HG02840 (cell line): ENCODE results near the gene PBRM1.
"Not testable (repeated sequence)": the region's sequence is repeated elsewhere in the genome, so short reads cannot be mapped to it uniquely, and the experiment has no call there.

Experiments
- ATAC-seq: cut with Tn5 transposase; IDR thresholded peaks from one replicate; pipeline ENCODE4 v1.9.1; 2021; ENCODE audit warnings: mild to moderate bottlenecking, moderate library complexity, moderate number of reproducible peaks; ENCODE audit not compliant: unreplicated experiment, low FRiP score

The PBRM1 gene

DNA sequence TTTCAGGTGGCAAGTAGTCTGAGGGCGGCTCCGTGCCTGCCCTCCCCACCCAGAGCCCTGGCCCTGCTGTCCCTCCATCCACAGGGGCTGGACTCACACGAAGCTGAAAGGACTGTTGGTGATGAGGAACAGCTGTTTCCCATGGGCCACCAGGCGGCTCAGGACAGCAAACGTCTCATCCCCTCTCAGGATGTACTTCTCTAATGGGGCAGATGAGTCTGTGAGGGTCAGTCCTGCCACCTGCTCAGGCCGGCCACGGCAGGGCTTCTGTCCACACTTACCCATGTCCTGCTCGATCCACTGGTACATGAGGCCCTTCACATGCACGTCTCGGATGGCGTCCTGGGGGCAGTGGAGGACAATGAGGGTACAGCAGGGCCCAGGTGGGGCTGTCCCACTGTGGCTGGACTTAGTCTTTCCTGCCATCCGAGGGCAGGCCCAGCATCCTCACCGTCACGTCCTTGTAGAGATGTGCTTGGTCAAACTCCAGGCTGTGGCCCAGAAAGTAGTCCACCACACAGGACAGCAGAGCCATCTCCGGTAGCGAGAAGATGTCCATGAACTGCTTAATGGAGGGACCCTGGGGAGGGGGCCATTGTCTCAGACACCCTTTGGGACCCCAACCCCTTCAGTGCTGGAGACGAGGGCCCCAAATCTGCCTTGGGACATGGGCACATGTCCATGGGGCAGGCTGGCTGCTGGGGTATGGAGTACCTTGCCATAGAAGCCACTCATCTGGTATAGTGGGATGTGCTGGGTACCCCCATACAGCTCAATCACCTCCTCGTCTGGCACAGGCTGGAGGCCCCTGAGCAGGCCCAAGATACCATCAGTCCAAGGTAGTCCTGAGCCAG lies 157.8 kb downstream of the PBRM1 start:
- no peak for ATAC-seq

DNA sequence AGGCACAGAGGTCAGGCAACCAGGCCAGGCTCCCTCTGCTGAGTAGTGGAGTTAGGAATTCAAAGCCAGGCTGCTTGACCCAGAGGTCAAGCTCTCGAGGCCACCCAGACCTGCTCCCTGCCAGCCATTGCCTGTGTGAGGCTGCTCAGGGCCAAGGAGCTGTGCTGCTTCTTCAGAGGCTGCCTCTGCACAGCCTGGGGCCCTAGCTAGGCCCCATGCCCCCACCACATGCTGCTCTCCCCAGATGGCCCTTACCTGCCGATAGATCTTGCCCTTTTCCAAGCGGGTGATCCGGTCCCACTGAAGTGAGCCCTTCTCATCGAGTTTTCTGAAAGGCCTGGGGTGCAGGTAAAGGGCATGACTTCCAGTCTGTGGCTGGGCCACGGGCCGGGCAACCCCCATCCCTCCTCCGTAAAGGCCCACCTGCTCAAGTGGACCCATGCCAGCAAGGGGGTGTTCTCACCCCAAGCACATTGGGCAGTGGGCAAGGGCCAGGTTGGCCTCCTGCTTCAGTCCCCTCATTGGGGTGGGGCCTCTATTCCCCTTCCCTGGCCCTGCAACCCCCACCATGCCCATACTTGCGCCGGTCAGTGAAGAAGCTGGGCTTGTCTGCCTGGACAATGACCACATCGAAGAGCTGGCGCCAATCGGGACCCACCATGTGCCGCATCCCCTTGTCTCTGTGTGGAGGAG lies 158.5 kb downstream of the PBRM1 start:
- no peak for ATAC-seq

DNA sequence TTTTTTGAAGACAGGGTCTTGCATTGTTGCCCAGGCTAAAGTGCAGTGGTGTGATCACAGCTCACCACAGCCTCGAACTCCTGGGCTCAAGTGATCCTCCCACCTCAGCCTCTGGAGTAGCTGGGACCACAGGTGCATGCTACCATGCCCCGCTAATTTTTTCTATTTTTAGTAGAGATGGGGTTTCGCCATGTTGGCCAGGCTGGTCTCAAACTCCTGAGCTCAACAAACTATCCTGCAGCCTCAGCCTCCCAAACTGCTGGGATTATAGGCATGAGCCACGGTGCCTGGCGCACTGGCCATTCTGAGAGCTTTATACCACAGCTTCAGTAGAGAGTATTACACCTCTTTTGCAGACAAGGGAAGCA lies 159.1 kb downstream of the PBRM1 start:
- ATAC-seq, result not testable (repeated sequence)

DNA sequence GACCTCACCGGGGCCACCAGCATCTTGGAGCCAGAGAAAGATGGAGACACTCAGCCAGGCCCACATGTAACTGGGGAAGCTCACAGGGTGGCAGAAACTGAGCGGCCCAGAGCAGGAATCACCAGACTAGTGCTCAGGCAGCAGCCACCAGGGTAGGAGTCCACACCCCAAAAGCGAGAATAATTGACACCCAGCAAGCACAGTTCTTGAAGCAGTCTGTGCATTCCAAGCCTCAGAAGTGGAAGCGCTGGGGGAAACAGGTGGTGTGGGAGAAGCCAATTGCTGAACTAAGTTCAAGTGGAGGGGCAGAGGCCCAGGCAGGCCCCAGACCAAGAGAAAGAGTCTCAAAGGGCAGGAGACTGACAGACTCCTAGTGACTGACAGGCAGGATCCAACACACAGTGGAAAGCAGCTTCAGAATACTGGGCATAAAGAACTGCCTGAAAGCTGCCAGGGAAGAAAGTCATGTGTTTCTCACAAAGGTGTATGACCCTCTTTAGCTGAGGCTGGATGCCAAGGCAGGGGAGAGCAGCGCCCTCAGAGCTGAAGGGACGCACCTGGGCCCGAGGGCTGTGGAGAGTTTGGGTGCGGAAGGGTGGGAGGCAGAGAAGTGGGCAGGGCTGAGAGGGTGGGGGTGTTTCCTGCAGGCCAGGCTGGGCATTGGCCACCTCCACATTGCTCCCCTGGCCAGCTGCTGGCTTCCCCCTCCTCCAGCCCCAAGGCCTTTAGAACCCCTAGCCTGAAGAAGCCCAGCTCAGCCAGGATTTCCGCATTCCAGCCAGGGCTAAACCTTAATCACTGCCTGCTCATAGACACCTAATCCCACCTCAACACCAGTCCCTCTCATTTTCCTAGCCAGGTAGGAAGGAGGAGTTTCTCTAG lies 159.8 kb downstream of the PBRM1 start:
- no peak for ATAC-seq

DNA sequence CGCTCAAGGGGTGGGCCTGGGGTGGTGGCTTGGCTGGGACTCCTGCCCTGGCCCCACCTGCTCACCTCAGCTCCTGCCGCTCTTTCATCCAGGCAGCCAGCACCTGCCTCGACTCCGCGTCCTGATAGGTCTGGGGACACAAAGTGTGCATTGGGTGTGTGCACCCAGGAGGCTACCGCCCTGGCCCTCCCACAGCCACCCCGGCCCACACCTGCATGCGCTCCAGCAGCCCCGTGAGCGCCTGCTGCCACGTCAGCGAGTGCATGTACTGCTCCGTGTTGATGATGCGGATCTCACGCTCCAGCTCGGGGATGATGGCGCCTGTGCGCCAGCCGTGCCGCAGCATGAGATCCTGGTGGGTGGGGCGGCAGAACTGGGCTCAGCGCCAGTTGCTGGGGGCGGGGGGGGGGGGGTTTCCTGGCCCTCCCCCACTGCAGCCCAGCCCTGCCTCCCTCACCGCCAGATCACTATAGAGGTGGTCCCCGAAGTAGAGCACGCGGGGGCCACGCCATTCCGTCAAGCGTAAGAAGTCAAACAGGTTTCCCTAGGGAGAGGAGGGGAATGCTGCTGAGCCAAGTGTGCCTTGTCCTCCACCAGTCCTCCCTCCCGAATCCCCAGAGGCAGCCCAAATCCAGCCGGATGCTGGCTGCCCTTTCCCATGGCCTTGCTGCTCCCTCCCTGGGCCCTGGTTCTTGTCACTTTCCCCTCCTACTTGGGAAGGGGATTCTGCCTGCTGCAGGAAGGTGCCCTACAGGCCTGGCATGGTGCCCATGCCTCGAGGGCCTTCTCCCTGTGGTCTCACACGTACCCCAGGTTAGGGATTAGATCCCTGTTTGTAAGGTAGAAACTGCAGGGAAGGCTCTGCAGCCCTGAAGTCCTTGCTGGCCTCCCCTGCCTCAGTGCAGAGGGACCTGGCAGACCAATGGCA lies 160.7 kb downstream of the PBRM1 start:
- no peak for ATAC-seq

DNA sequence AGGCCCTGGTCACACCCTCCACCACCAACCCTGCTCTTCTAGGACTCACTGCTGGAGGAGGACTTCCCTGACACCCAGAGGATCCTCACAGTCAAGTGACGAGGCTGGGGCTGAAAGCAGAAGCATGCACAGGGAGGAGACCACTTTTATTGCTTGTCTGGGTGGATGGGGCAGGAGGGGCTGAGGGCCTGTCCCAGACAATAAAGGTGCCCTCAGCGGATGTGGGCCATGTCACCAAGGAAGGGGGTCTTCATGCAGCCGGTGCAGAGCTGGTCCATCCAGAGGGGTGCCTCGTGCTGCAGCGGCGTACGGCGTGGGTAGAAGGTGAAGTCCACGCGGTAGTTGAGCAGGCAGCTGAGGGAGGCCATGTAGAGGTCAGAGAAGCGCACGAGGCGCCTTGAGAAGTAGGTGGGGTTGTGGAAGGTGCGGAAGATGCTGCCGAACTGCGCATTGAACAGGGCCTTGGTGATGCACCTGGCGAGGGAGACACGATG lies 161.4 kb downstream of the PBRM1 start:
- ATAC-seq, result no peak

DNA sequence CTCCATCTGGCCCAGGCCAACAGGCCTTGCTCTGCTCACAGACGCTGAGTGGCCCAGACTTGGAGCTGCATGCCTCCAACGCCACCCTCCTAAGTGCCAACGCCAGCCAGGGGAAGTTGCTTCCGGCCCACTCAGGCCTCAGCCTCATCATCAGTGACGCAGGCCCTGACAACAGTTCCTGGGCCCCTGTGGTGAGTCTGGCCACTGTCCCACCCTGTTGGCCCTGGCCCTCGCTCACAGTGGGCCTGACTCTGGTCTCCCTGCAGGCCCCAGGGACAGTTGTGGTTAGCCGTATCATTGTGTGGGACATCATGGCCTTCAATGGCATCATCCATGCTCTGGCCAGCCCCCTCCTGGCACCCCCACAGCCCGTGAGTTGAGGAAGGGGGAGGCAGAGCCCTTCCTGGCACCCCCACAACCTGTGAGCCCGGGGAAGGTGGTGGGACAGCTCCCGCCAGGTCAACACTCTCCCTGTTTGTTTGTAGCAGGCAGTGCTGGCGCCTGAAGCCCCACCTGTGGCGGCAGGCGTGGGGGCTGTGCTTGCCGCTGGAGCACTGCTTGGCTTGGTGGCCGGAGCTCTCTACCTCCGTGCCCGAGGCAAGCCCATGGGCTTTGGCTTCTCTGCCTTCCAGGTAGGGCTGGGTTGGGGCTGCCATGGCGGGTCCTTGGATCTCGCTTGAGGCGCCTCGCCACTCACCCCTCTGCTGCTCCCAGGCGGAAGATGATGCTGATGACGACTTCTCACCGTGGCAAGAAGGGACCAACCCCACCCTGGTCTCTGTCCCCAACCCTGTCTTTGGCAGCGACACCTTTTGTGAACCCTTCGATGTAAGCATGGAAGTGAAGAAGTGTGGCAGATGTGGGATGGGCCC lies 162.1 kb downstream of the PBRM1 start:
- no peak for ATAC-seq

DNA sequence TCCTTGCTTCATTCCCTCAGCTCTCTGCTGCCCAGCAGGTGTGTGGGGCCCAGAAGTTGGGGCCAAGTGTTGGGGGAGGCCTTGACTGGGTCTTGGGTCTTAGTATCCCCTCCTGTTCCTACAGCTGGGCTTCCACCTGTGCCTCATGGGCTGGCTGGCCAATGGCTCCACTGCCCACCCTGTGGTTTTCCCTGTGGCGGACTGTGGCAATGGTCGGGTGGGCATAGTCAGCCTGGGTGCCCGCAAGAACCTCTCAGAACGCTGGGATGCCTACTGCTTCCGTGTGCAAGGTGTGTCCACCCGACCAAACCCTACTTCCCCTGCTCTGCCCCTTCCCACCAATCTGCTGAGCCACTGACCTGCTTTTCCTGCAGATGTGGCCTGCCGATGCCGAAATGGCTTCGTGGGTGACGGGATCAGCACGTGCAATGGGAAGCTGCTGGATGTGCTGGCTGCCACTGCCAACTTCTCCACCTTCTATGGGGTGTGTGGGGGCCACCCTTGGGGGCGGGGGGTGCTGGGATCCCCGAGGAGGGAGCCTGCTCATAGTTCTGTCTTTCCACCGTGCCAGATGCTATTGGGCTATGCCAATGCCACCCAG lies 163.0 kb downstream of the PBRM1 start:
- no peak for ATAC-seq

DNA sequence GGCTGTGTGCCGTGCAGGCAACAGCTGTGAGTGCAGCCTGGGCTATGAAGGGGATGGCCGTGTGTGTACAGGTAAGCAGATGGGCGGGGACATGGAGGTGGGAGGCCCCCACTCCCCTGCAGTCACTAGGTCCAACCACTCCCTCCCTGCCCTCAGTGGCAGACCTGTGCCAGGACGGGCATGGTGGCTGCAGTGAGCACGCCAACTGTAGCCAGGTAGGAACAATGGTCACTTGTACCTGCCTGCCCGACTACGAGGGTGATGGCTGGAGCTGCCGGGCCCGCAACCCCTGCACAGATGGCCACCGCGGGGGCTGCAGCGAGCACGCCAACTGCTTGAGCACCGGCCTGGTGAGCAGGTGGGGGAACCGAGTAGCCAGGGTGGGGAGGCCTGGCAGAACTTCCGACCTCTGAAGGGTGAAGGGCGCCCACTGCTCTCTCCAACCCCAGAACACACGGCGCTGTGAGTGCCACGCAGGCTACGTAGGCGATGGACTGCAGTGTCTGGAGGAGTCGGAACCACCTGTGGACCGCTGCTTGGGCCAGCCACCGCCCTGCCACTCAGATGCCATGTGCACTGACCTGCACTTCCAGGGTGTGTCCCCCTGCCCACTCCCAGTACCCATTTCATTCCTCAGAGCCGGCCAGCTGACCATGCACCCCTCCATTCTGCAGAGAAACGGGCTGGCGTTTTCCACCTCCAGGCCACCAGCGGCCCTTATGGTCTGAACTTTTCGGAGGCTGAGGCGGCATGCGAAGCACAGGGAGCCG lies 163.6 kb downstream of the PBRM1 start:
- no peak for ATAC-seq

DNA sequence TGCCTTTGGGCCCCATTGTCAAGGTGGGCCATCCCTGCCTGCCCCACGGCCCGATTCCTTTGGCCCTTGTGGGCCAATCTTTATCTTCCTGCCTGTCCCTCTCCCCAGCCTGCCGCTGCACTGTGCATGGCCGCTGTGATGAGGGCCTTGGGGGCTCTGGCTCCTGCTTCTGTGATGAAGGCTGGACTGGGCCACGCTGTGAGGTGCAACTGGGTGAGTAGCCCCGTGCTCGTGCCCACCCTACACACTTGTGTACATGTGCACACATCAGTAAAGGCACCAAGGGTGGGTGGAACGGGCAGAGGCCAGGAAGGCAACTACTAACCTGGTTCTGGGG lies 164.3 kb downstream of the PBRM1 start:
- ATAC-seq, result no peak

DNA sequence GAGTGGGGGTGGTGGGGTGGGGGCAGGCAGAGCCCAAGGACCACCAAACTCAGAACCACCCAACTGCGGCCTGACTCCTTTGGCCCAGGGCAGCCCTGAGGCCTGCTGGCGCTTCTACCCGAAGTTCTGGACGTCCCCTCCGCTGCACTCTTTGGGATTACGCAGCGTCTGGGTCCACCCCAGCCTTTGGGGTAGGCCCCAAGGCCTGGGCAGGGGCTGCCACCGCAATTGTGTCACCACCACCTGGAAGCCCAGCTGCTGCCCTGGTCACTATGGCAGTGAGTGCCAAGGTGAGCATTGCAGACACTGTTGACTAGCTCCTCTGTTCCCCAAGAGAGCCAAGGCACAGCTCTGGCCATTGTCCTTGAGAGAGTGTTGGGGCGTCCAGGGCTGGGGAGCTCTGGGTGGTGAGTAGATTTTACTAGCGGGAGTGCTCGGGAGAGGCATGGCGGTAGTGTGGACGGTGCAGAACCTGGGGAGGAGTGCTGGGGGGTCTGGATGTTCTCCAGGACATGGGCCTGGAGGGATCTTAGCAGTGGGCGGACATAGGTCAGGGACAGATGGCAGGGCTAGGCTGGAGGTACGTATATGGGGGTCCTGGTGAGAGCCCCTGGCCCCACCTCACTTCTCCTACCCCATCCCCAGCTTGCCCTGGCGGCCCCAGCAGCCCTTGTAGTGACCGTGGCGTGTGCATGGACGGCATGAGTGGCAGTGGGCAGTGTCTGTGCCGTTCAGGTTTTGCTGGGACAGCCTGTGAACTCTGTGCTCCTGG lies 164.8 kb downstream of the PBRM1 start:
- ATAC-seq, result no peak

DNA sequence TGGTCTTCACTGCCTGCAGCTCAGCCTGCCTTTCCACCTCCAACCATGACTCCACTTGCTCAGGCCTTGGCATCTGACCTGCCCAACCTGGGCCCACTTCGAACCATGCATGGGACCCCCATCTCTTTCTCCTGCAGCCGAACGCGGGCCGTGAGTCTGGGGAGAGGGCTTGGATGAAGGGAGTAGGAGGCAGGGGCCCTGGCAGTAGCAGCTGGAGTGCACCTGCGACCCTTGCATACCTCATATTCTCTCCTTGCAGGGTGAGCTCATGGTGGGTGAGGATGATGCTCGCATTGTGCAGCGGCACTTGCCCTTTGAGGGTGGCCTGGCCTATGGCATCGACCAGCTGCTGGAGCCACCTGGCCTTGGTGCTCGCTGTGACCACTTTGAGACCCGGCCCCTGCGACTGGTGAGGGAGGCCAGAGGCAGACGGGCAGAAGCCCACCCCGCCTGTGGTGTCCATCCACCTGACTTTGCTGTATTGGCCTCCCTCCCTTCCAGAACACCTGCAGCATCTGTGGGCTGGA lies 165.5 kb downstream of the PBRM1 start:
- no peak for ATAC-seq

DNA sequence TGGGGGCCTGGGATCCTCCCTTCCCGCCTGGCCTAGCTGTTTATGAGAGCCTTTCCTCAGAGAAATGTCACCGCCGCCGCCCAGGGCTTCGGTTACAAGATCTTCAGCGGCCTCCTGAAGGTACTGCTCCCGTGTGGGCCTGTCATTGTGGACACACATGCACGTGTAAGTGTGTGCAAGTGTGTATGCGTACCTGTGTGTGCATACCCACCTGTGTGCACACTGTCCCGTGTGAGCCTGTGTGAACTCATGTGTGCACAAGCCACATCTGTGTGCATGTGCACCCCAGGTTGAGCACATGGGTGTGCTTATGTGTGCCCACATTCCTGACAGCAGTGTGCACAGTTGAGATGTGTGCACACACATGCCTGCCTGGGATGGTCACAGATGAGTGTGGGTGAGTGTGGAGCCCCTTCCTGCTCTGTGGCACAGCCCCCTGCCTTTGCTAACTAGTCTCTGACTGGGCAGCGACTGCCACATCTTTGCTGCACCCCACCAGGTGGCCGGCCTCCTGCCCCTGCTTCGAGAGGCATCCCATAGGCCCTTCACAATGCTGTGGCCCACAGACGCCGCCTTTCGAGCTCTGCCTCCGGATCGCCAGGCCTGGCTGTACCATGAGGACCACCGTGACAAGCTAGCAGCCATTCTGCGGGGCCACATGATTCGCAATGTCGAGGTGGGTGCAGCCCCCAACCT lies 166.1 kb downstream of the PBRM1 start:
- no peak for ATAC-seq

DNA sequence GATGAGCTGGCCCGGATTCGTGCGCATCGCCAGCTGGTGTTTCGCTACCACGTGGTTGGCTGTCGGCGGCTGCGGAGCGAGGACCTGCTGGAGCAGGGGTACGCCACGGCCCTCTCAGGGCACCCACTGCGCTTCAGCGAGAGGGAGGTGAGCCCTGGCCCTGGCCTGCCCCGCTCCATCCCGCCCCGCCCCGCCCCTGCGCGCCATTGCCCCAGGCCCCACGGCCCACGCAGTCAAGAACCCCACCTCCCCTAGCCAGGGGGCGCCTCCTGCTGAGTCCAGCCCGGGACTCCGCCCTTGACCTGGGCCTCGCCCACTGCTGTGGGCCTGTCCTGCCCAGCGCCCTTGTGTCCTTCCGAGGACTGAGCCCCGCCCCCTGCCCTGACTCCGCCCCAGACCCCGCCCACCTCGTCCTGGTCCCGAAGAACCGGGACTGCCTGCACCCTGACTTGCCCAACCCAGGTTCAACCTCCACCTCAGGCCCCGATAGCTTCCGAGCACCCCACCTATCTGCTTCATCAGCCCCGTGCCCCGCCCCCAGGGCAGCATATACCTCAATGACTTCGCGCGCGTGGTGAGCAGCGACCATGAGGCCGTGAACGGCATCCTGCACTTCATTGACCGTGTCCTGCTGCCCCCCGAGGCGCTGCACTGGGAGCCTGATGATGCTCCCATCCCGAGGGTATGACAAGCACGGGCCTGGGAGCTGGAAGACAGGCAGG lies 166.8 kb downstream of the PBRM1 start:
- ATAC-seq, result no peak

DNA sequence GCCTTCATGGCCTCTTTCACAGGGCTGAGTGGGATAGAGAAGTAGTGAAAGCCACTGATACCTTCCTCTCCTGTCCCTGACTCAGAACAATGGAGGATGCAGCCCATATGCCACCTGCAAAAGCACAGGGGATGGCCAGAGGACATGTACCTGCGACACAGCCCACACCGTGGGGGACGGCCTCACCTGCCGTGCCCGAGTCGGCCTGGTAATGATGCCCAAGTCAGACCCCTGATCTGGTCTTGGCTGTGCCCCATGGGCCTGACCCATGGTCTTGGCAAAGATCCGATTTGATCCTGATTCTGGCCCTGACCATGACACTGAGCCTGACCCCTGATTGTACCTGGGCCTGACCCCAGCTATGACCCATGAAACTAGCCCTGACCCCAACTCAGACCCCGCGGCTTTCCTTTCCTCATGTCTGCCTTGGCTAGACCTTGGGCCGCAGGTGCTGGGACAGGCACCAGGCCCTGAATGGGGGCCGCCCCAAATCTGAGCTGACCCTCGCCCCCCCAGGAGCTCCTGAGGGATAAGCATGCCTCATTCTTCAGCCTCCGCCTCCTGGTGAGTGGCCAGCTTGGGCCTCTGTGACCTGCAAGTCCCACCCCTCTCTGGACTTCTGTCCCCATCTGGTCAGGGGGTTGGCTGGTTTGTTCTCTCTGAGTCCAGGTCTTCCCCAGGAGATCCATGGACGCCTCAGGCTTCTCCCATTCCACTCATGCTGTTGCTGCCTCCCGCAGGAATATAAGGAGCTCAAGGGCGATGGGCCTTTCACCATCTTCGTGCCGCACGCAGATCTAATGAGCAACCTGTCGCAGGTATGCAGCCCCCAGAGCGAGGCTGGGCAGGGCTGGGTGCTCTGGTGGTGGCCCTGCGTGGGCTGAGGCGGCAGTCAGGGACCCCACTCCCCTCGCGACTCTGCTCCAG lies 167.7 kb downstream of the PBRM1 start:
- no peak for ATAC-seq
